Testis (tissue), 3 donors: ENCODE data around the gene CLEC14A. TPM values are rescaled to one million over a fixed set of nuclear protein-coding genes. Genes with fewer than 3 reads are reported as not detected.

Experiments
- DNase-seq: peaks from one replicate; pipeline ENCODE4 v3.0.0-alpha.2; 2019
- H3K27ac ChIP-seq, 2 donors: fragments of 200-600 bp; sonication (generic); one replicate each; pipeline ENCODE4 v1.5.1; 2019
- H3K27me3 ChIP-seq: fragments of 200-600 bp; sonication (generic); one replicate; pipeline ENCODE4 v1.5.1; 2019
- H3K36me3 ChIP-seq: fragments of 200-600 bp; sonication (generic); one replicate; pipeline ENCODE4 v1.5.1; 2017; ENCODE audit warnings: low read depth; ENCODE audit errors: missing control alignments
- H3K4me1 ChIP-seq: fragments of 200-600 bp; sonication (generic); one replicate; pipeline ENCODE4 v1.5.1; 2019
- H3K4me3 ChIP-seq, 2 donors: fragments of 200-600 bp; sonication (generic); one replicate each; pipeline ENCODE4 v1.5.1; 2017 to 2019
- H3K9me3 ChIP-seq: fragments of 200-600 bp; sonication (generic); one replicate; pipeline ENCODE4 v1.5.1; 2017
- POLR2A ChIP-seq: fragments of 450-650 bp; IDR thresholded peaks from one replicate; pipeline ENCODE4 v1.6.1; 2017; ENCODE audit warnings: antibody characterized with exemption, mild to moderate bottlenecking, moderate library complexity
- WGBS, 2 donors: methylation state at CpG; one replicate each; pipeline ENCODE4 v1.1.5; 2018; 5-methylcytosine and 5-hydroxymethylcytosine counted together
- intact Hi-C: fragments of 100-400 bp; cut with DNase I; formaldehyde crosslinking; loops from one replicate; pipeline ENCODE4 v1.15.1; 2023; ENCODE audit warnings: low total_unique reads
- polyA plus RNA-seq: library from polyadenylated mRNA; stranded (reverse); fragments of 350-450 nt; fragmentation: Illumina TruSeq; extraction: RNeasy Lipid Tissue Mini Kit (QIAGEN cat#74804); gene quantifications from one replicate; pipeline ENCODE4 v1.2.3, GENCODE V29; 2014; ENCODE audit warnings: low read depth, low replicate concordance; ENCODE audit not compliant: insufficient read depth
- total RNA-seq, 2 donors: library from RNA; depleted of rRNA; stranded (reverse); fragments of >200 nt; gene quantifications; one replicate each; pipeline ENCODE4 v1.2.3, GENCODE V29; 2016
- TF ChIP-seq, protein P1 (sequence below), 3 experiments: fragments of 450-650 bp in 2 of 3; fragments of 200-600 bp in 1 of 3; sonication (generic) in 1 of 3; IDR thresholded peaks; one replicate each; pipeline ENCODE4 v1.5.1; 2016 to 2019; ENCODE audit warnings: antibody characterized with exemption in 3 of 3, mild to moderate bottlenecking in 2 of 3, moderate library complexity in 1 of 3

CLEC14A gene
- total and polyA plus RNA-seq, 3 donors from 2014 or later = 7.9 to 11.4 (median 9.7) TPM

DNA sequence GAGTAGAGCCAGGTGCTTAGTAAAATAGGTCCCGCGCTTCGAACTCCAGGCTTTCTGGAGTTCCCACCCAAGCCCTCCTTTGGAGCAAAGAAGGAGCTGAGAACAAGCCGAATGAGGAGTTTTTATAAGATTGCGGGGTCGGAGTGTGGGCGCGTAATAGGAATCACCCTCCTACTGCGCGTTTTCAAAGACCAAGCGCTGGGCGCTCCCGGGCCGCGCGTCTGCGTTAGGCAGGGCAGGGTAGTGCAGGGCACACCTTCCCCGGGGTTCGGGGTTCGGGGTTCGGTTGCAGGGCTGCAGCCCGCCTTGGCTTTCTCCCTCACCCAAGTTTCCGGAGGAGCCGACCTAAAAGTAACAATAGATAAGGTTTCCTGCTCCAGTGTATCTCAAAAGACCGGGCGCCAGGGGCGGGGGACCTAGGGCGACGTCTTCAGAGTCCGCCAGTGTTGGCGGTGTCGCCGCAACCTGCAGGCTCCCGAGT is 44.6 kb downstream of the CLEC14A start:
- intact Hi-C loops = no loop called here
- H3K9me3 ChIP-seq = no peaks in the 10 kb centered on the region
- H3K27me3 ChIP-seq = no peaks in the 10 kb centered on the region
- no peaks in the 10 kb centered on the region for H3K36me3 ChIP-seq
- peaks cover 3% of the 10 kb centered on the region for H3K4me1 ChIP-seq
- H3K27ac ChIP-seq = no peak overlapping the region
- peak overlapping the region in 1 of 2 donors; percentile 4 for H3K4me3 ChIP-seq
- no peak for DNase-seq
- 4 to 5% methylated on average over 18 to 34 of the region's 34 CpGs for WGBS, 2 donors
- TF ChIP-seq POLR2A = no peak
- TF ChIP-seq, protein P1, sequence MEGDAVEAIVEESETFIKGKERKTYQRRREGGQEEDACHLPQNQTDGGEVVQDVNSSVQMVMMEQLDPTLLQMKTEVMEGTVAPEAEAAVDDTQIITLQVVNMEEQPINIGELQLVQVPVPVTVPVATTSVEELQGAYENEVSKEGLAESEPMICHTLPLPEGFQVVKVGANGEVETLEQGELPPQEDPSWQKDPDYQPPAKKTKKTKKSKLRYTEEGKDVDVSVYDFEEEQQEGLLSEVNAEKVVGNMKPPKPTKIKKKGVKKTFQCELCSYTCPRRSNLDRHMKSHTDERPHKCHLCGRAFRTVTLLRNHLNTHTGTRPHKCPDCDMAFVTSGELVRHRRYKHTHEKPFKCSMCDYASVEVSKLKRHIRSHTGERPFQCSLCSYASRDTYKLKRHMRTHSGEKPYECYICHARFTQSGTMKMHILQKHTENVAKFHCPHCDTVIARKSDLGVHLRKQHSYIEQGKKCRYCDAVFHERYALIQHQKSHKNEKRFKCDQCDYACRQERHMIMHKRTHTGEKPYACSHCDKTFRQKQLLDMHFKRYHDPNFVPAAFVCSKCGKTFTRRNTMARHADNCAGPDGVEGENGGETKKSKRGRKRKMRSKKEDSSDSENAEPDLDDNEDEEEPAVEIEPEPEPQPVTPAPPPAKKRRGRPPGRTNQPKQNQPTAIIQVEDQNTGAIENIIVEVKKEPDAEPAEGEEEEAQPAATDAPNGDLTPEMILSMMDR (IDR thresholded peaks at IDR 0.05) = no peak

DNA sequence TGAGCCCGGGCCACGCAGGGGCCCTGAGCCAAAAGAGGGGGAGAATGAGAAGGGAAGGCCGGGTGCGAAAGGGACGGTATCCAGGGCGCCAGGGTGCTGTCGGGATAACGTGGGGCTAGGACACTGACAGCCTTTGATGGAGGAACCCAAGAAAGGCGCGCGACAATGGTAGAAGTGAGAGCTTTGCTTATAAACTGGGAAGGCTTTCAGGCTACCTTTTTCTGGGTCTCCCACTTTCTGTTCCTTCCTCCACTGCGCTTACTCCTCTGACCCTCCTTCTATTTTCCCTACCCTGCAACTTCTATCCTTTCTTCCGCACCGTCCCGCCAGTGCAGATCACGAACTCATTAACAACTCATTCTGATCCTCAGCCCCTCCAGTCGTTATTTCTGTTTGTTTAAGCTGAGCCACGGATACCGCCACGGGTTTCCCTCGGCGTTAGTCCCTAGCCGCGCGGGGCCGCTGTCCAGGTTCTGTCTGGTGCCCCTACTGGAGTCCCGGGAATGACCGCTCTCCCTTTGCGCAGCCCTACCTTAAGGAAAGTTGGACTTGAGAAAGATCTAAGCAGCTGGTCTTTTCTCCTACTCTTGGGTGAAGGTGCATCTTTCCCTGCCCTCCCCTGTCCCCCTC is 45.2 kb downstream of the CLEC14A start:
- no peak overlapping the region for H3K27ac ChIP-seq
- H3K36me3 ChIP-seq = no peaks in the 10 kb centered on the region
- TF ChIP-seq POLR2A = no peak
- TF ChIP-seq, protein P1 (IDR thresholded peaks at IDR 0.05) = no peak
- intact Hi-C loops = no loop called here
- peak; percentile 29 for DNase-seq
- H3K9me3 ChIP-seq = no peaks in the 10 kb centered on the region
- peaks cover 3% of the 10 kb centered on the region for H3K4me1 ChIP-seq
- H3K27me3 ChIP-seq = no peaks in the 10 kb centered on the region
- peak overlapping the region in 1 of 2 donors; percentile 4 for H3K4me3 ChIP-seq
- WGBS, 2 donors = 1% methylated on average over 27 to 29 of the region's 29 CpGs

DNA sequence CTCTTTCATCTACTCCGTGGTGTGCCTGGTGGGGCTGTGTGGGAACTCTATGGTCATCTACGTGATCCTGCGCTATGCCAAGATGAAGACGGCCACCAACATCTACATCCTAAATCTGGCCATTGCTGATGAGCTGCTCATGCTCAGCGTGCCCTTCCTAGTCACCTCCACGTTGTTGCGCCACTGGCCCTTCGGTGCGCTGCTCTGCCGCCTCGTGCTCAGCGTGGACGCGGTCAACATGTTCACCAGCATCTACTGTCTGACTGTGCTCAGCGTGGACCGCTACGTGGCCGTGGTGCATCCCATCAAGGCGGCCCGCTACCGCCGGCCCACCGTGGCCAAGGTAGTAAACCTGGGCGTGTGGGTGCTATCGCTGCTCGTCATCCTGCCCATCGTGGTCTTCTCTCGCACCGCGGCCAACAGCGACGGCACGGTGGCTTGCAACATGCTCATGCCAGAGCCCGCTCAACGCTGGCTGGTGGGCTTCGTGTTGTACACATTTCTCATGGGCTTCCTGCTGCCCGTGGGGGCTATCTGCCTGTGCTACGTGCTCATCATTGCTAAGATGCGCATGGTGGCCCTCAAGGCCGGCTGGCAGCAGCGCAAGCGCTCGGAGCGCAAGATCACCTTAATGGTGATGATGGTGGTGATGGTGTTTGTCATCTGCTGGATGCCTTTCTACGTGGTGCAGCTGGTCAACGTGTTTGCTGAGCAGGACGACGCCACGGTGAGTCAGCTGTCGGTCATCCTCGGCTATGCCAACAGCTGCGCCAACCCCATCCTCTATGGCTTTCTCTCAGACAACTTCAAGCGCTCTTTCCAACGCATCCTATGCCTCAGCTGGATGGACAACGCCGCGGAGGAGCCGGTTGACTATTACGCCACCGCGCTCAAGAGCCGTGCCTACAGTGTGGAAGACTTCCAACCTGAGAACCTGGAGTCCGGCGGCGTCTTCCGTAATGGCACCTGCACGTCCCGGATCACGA is 46.0 kb downstream of the CLEC14A start:
- no peak for DNase-seq

DNA sequence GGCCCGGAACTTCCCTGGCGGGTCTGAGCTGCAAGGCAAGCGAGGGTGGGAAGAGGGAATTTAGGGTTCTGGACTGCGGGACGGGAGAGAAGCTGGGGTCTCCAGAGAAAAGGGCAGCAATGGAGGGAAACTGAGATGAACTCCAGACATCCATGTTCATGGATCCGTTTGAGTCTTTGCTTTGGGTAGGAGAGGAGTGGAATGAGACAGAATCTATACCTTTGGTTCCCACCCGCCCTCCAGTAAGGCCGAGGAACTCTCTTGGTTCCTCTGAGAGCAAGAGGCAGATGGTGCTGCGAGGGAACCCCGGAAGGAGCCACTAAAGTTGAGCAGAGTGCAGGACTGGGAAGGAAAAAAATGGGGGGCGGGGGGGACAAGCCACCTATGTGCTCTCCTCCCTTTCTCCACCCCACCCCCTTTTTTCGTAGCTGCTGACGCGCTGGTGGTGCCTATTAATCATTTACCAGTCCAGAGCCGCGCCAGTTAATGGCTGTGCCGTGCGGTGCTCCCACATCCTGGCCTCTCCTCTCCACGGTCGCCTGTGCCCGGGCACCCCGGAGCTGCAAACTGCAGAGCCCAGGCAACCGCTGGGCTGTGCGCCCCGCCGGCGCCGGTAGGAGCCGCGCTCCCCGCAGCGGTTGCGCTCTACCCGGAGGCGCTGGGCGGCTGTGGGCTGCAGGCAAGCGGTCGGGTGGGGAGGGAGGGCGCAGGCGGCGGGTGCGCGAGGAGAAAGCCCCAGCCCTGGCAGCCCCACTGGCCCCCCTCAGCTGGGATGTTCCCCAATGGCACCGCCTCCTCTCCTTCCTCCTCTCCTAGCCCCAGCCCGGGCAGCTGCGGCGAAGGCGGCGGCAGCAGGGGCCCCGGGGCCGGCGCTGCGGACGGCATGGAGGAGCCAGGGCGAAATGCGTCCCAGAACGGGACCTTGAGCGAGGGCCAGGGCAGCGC is 47.0 kb downstream of the CLEC14A start:
- Histone ChIP-seq H3K36me3 (no peaks in the 10 kb centered on the region), H3K27me3 (no peaks in the 10 kb centered on the region), H3K27ac (no peak overlapping the region), H3K9me3 (no peaks in the 10 kb centered on the region), H3K4me1 (peaks cover 3% of the 10 kb centered on the region), H3K4me3 (peak overlapping the region in 1 of 2 donors; percentile 34)
- TF ChIP-seq POLR2A = no peak
- TF ChIP-seq, protein P1 (IDR thresholded peaks at IDR 0.05) = no peak
- 1 to 3% methylated on average over 35 to 46 of the region's 59 CpGs for WGBS, 2 donors
- no peak for DNase-seq
- intact Hi-C loops = no loop called here

More for the DNA sequence above, 46.0 kb downstream of the CLEC14A start:
- Histone ChIP-seq H3K4me3 (peak overlapping the region in 1 of 2 donors; percentile 34), H3K27ac (no peak overlapping the region), H3K4me1 (peaks cover 3% of the 10 kb centered on the region), H3K9me3 (no peaks in the 10 kb centered on the region), H3K27me3 (no peaks in the 10 kb centered on the region), H3K36me3 (no peaks in the 10 kb centered on the region)
- 3 to 4% methylated on average over 5 to 69 of the region's 69 CpGs for WGBS, 2 donors
- TF ChIP-seq, protein P1 (IDR thresholded peaks at IDR 0.05) = no peak
- no peak for TF ChIP-seq POLR2A
- intact Hi-C loops = no loop called here
